Activated CD8-positive, alpha-beta memory T cell treated with anti-CD3 and anti-CD28 coated beads for 4 hours (primary cell): ENCODE measurements around the gene AK4.

Experiments used
- DNase-seq, 2 donors: peaks; one replicate each; pipeline ENCODE4 v3.0.0-alpha.2; 2020; ENCODE audit warnings: low read depth in 2 of 2

AK4 gene

DNA sequence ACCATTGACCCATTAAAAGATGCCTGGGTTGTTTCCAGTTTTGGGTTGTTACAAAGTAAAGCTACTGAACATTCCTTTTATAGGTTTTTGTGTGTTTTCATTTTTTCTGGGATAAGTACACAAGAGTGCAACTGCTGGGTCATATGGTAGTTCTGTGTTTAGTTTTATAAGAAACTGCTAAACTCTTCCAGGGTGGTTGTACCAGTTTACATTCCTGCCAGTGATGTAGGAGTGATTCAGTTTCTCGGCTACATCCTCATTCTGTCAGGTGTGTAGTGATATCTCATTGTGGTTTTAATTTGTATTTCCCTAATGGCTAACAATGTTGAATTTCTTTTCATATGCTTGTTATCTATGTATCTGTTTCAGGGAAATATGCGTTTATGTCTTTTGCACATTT lies 102.8 kb downstream of the AK4 start:
- no peak for DNase-seq

DNA sequence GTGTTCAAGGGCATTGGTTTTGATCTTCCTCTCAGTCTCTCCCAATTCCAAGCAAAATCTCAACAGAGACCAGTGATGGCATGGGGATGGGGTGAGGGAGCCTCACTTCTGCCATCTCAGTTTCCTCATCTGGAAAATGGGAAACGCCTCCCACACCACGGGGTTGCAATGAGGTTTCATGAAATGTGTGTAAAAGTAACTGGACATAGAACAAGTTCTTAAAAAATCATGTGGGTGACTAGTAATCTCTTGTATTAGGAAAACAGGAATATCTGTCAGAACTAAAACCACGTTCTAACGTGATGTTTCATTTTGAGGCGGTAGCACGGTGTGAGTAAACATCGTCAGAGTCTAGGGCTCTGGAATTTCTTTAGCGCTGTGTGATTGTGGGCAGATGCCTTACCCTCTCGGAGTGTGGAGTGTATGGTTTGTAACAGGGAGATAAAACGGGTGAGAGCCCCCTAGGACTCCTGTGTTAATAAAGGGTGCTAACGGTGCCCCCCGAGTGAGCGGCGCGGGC lies 105.9 kb downstream of the AK4 start:
- no peak for DNase-seq

DNA sequence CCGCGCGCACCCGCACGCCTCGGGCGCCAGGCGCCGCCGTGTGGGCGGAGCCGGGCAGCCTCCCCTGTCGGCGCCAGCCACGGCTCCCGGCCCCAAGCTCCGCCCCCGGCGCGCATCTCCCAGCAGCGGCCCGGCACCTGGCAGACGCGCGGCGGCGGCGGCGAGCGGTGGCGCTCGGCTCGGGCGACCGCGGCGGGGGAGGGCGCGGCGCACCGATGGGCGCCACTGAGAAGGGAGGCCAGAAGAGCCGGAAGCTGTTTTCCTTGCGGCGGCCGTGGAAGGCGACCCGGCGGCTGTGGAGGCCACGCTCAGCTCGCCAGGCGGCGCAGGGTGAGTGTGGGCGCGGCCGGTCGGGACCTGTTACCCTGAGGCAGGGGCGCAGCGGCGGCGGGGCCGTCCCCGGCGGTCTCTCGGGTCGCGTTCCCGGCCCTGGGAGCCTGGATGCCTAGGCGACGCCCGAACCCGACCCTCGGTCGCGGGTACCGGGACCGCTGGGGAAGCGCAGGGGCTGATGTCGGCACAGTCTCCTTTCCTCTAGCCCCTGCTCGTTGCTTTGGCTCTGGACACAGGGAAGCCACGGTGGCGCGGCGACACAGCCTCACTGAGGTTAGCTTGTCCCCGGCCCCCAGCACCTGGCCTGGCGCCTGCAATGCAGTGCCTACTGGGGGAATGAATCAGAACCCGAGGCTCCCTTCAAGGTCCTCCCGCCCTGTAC lies 106.5 kb downstream of the AK4 start:
- DNase-seq: peak; percentile 68 to 70

DNA sequence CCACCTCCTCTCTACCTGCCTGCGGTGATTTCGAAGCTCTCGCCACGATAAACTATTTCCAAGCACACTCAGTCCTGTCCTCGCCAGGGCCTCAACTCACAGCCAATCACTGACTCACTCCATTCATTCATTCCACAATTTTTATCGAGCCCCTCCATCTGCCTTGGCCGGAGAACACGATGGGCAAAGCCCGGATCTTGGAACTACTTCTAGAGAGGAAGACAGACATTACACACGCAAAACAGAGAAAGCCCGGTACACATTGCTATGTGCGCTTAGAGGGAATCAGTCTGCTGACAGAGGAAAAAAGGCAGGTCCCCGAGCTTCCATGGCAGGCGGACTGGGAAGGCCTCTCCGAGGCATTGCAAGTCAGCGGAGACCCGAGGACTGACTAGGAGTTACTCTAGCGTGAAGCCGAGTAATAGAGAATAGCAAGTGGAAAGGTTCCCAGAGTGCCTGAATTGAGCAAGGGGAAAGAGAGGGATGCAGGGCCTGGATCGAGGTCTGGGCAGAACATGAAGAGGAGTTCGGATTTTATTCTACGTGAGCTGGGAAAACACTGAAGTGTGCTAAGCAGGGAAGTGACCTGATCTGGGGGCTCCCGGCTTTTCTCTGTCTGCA lies 107.1 kb downstream of the AK4 start:
- no peak for DNase-seq

DNA sequence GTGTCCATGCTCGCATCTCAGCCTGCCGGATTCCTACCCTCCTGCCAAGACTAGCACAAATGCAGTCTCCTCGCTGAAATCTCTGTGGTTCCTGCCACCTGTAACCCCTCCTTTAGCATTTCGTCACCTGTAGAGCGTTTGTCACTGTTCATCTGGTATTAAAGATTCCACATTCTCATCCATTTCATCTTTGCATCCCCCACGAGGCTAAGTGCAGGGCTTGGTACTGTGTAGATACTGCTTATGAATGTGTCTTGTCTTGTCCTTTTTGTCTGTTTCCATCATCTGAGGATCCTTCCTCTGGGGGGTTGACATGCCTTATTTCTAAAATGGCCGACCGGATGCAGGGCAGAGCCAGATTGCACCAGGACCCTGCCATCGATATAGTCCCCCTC lies 107.7 kb downstream of the AK4 start:
- no peak for DNase-seq

DNA sequence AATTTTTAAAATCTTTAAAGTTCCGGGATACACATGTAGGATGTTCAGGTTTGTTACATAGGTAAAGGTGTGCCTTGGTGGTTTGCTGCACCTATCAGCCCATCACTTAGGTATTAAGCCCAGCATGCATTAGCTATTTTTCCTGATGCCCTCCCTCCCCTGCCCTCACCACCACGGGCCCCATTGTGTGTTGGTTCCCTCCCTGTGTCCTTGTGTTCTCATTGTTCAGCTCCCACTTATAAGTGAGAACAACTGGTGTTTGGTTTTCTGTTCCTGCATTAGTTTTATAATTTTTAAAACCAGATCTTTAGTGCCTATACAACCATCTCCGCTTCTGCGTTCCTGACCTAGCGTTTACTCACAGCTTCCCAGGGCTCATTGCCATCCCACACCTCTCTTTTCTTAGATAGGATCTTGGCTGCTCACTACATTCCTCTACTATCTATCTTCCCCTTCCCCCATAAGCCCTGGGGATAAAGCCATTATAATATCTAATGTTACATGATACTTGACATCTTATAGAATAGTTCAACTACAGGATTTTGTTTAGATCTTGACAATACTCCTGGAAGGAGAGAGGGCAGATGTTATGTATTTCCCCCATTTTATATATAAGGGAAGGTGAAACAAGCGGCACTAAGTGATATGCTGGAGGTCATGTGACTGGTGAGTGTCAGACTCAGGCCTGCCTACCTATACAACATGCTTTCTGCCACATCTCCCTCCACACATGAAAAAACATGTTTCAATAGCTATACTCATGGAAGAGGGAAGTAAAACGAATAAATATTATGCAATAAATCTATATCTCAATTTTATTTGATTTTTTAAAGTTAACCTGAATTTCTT lies 109.1 kb downstream of the AK4 start:
- no peak for DNase-seq

DNA sequence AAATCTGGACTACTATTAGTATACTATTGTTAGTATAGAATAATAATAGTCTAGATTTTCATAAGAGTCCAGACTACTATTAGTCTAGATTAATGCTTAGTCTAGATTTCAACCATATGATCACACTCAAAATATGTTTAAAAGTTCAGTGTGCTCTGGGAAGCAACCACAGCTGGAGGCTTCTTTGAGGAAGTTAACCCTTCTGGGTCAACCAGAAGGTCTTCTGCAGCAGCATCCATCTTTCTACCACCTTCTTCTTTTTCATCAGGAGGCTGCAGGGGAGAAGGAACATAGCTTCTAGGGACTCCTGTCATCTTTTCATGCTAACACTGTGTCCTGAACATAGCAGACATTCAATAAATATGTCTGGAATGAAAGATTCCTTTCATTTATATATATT lies 110.1 kb downstream of the AK4 start:
- DNase-seq: no peak

DNA sequence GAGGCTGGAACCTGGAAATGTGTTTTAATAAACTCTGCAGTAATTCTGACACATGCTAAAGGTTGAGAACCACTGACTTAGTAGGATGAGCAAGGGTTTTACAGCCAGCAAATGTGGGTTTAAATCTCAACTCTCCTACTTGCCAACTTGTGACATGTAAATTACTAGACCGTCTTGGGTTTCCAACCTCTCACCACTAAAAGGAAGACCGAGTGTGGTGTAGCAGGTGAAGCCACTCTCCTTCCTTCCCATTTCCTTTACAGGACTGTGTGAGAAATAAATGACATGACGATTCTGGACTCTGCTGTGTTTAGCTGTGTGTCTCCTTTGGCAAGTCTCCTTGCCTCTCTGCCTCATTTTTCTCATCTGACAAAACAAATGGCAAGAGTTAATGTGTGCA lies 111.8 kb downstream of the AK4 start:
- DNase-seq: no peak

DNA sequence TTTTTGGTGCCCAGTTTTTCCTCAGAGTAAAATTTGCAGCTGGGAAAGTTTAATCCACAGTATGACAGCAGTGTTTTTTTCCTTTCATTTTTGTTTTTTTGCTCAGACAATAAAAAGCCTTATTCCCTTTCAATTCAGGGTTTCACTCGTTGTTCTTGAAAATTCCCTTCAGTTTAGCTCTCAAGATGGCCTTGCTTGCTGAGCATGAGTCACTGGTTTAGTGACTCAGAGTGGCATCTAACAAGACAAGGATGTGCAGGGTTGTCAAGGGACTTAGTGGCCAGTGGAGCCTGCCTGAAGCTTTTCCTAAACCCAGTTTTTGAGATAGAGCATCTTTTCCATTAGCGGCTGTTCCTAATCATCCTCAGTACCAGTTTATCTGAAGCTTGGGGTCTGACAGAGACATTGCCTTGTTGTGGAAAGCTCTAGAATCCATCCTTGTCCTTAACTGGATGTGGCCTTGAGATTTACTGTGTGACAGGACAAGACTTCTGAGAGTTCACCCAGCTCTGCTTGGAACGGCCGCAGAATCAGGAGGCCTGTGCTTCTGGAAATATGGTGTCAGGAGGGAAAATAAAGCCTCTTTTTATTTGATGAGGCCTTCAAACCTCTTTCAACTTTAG lies 113.0 kb downstream of the AK4 start:
- DNase-seq: no peak

DNA sequence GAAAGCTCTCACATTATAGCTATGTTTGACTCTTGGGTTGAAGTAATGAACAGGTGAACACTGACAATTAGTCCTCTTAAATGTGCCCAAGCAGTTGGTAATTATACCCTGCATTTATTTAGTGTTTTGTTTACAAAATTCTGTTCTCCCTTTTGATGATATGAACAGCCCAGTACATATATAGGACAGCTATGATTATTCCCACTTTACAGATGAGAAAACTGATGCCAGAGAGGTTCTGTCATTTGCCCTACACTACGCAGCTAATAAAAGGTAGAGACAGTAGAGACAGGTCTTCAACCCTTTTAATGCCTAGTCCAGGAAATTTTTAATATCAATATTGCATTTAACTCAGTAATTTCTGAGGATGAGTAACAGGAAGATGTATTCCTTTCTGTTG lies 115.3 kb downstream of the AK4 start:
- no peak for DNase-seq

DNA sequence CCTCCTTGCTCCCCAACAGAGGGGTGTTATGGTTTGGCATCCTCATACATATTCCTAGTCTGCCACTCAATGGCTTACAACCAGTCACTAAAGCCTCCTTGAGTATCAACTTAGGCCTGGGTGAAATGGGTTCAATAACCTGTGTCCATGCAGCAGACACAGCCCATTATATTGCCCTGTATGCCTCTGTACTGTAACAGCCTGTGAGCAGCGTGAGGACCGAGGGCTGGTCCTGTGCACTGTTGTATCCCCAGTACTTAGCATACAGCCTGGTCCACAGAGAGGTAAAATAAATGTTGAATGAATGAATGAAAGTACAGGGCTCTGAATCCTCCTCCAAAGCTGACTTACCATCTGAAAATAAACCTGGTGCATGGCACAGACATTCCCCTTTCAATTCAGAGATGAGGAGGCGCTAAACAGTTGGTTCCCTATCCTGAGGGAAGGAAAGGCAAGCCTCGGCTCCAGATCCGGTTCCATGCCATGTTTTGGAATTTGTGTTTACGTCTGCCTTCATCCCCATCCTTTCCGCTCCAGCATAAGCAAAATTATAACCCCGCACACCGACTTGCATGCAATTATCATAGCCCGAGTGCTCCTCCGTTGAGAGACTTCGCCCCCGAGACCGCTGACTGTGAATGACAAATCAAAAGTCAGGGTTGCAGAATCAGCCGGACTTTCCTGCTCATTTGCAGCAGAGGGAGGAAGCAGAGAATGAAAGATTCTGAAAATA lies 116.4 kb downstream of the AK4 start:
- no peak for DNase-seq

DNA sequence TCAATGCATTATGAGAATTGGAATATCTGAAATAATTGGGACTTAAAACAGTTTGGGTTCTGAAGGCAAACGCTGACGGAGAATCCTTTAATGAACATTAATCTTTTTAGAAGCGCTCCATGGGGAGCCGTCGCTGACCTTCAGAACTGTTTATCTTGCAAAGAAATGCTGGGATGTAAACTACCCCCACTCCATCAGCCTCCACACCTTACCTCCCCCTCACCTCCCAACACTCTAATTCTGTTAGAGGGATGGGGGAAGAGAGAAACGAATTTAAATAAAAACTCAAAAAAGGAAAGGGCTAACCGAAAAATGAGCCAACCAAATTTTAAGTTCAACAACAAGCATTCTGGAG lies 117.3 kb downstream of the AK4 start:
- DNase-seq: no peak

DNA sequence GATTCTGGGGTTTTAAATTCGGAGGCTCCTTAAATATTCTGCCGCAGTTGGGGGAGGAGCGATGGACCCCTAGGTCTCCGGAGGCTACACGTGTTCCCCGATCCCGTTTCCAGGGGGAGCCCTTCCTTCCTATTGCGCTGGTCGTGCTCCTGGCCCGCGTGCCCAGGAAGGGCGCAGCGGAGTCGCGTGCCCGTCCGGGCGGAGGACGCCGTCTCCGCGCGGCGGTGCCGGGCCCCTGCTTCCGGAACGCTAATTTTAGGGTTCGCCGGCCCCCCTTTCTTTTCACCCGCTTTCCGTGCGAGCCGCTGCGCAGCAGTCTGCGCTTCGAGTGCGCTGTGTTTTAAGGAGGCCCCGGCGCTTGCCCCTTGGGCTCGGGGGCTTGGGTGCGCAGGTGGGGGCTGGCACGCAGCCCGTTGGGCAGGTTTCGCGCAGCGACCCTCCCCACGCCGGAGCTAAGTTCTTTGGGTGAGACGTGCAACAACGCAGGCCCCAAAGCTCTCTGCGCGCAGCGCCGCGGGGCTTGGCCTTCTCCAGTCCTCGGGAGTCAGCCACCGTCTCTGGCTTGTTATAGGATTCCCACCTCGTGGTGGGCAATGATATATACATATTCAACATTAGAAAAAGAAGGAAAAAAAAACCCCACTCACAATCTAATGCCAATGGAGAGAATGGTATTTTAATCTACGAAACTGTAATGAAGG lies 117.8 kb downstream of the AK4 start:
- DNase-seq: no peak

DNA sequence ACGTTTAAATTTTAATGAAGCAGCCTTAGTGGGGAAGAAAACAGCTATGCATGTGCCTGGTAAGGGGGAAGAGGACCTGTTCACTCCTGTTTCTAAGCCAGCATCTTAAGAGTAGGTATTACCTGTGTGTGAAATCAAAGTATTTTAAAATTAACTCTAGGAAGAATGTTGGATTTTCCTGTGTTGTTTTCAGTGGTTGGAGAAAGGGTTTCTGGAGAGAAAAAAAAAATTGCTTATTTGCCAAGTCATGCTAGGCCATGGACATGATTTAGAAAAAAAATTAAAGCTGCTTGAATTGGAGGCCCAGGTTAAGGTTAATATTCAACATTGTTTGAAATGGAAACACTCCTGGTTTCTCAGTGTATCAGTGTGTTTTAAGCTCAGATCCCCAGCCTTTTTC lies 118.5 kb downstream of the AK4 start:
- DNase-seq: no peak

DNA sequence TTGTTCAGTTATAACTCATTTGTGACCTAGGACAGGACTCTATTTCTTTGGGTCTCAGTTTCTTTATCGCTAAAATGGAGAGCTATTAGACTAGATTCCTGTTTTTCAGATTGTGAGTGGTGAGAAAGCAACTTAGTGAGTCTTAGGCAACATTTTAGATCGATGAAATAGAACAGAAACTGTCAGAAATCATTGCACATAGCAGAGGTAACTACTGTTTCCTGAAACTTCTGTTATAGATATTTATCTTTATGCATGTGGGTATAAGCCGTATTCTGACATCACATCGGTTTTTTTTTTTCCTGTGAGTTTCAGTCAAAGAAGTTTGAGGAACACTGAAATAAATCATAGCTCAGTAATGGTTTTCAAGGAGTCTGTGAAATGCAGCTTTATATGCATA lies 119.3 kb downstream of the AK4 start:
- DNase-seq: no peak

DNA sequence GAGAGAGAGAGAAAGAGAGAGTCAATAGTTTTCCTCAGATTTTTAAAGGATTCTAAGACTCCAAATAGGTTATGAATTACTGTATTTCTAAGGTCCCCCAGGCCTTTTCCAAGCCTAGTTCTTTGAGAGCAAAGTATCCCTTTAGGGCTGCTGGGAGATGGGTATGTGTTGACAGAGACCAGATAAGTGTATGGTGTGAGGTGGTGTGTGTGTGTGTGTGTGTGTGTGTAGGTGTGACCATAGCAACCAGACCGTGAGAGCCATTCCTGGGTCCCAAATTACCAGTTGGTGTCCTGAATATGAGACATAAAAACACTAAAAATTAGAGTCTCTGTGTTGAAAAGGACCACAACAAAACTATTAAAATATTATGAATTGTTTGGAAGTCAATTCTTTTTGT lies 119.7 kb downstream of the AK4 start:
- DNase-seq: no peak

DNA sequence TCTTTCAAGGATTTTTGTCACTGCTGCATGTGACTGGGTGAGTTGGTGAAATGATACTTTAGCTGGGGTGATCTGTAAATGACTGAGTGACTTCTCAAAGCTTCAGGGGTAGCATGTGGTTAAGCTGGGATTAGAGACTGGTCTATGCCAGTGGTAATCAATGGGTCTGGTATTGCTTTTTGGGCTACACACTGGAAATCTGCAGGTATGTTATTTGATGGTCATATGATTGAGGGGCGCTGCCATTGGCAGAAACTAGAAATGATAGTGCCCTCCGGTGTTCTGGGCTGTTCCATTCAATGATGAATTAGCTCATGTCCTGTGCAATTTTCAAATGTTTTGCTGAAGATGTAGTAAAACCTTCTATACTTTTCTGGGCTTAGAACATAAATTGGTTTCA lies 121.6 kb downstream of the AK4 start:
- no peak for DNase-seq

DNA sequence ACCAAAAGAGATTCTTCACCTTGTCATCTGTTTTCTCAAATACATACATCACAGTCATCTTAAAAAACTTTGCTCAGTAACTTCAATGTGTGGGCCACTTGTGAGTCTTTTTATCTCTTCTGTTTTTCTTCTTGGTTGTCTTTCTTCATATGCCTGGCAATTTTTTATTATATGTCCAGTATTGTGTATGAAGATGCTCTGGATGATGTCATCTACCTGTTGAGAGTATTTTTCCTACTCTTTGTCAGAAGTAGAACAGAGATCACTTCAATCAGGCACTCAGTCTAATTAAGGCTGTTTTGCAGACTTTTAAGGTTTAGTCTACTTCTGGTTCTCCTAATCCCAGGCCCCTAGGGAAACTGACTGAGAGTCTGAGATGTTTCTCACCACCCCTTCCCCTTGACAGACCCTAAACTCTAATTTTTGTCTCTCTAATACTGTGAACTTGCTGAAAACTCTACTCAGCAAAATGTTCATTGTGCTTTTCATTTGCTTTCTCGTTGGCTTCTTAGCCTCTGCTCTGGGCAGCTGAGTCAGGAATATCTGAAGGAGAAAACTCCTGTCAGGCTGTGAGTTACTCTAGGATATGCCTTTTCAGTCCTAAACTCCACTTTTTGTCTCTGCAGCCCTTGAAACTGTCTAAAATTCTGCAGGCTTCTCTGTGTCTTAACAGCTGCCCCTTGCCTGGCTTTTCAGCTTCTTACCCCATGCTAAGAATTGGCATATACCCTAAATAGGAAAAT lies 128.4 kb downstream of the AK4 start:
- no peak for DNase-seq

DNA sequence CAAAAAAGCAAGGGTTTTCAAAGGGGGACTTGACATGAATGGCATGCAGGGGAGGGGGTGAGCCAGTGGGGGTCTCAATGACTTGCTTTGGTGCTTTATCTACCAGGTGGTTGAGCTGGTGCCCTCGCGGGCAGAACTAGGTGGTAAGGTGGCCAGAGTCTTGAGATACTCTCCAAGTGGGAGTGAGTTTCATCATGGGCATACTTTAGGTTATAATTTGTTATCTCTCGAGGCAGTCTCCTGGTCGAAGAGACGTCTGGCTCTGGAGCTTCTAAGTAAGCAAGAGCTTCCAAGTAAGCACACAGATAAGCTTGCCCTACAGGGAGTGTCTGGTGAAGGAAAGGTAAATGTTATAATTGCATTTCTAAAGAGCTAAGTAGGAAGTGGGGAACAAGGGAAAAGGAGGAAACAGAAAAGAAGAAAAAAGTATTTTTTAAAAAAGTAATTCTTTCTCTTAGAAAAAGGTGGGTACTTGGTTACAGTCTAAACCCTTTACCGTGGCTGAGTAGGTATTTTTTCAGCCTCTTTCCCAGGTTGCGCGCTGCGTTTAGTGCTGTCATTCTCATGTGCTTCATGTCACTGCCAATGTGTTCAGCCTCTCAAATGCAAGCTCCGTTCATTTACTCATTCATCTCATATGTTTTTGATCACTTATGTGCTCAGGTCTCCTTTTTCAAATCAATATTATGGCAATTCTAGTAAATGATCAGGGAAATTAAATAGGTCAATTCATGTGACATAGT lies 129.8 kb downstream of the AK4 start:
- no peak for DNase-seq
